Prostate gland (tissue), 2 donors: Measurements from ENCODE around the gene CDC42BPB. TPM values are rescaled to one million over a fixed set of nuclear protein-coding genes. Genes with fewer than 3 reads are reported as not detected.

ENCODE experiments used
- DNase-seq: peaks from one replicate; pipeline ENCODE4 v3.0.0-alpha.2; 2019; ENCODE audit warnings: low spot score
- H3K27ac ChIP-seq, 2 donors: fragments of 200-600 bp; sonication (generic); 2 replicates each; pipeline ENCODE4 v1.5.1; 2017 to 2019
- H3K27me3 ChIP-seq: fragments of 200-600 bp; sonication (generic); replicated peaks from 2 replicates; pipeline ENCODE4 v1.5.1; 2019; ENCODE audit not compliant: insufficient read depth
- H3K36me3 ChIP-seq, 2 donors: fragments of 200-600 bp; sonication (generic); 1 replicate in 1 of 2; 2 replicates in 1 of 2; pipeline versions ENCODE4 v1.5.1 to v1.8.1; 2017 to 2019
- H3K4me1 ChIP-seq: fragments of 200-600 bp; sonication (generic); replicated peaks from 2 replicates; pipeline ENCODE4 v1.5.1; 2019
- H3K4me3 ChIP-seq, 2 donors: fragments of 200-600 bp; sonication (generic); 2 replicates each; pipeline ENCODE4 v1.5.1; 2017 to 2019
- H3K9me3 ChIP-seq: fragments of 200-600 bp; sonication (generic); 2 replicates; pipeline ENCODE4 v1.5.1; 2017
- CTCF ChIP-seq, 4 experiments: fragments of 200-600 bp in 2 of 4; fragments of 450-650 bp in 2 of 4; sonication (generic) in 2 of 4; IDR thresholded peaks; 1 replicate in 3 of 4; 2 replicates in 1 of 4; pipeline ENCODE4 v1.5.1; 2016 to 2019; ENCODE audit warnings: antibody characterized with exemption in 4 of 4, mild to moderate bottlenecking in 2 of 4, moderate library complexity in 2 of 4
- POLR2A ChIP-seq: fragments of 450-650 bp; IDR thresholded peaks from one replicate; pipeline ENCODE4 v1.6.1; 2016; ENCODE audit warnings: antibody characterized with exemption, mild to moderate bottlenecking
- POLR2AphosphoS5 ChIP-seq: sonication (generic); formaldehyde crosslinking; IDR thresholded peaks from one replicate; pipeline ENCODE4 v1.6.1; 2017; ENCODE audit warnings: antibody characterized with exemption
- WGBS: methylation state at CpG from one replicate; pipeline ENCODE4 v1.1.5; 2018; 5-methylcytosine and 5-hydroxymethylcytosine counted together
- intact Hi-C: fragments of 100-400 bp; cut with DNase I; formaldehyde crosslinking; loops from one replicate; pipeline ENCODE4 v1.14.2; 2022
- total RNA-seq, 2 donors: library from RNA; depleted of rRNA; stranded (reverse); fragments of >200 nt; gene quantifications; one replicate each; pipeline ENCODE4 v1.1.0, GENCODE V29; 2016

Gene CDC42BPB
- total RNA-seq, 2 donors from 2014 or later, result 78.9 to 172 TPM

DNA sequence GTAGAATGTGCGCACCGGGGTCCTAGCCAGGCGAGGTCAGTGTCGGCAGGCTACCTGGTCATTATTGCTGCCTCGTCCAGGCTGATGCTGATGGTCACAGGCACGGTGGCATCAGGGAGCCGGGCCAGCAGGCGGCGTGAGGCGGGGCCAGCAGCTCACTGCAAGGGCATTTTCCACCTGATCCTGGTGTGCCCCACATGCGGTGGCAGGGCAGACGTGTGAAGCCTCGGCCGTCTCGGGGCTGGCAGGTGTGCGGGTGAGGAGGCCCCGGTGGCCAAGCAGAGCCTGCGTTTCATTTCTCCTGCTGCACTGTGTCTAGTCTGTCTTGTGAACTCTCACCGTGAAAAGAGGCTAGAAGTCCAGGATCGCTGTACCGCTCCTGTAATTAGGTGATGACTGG is 146.9 kb downstream of the CDC42BPB start:
- no peak overlapping the region for H3K4me3 ChIP-seq
- DNase-seq, result no peak
- no peaks in the 10 kb centered on the region for H3K4me1 ChIP-seq
- H3K9me3 ChIP-seq, result no peaks in the 10 kb centered on the region
- no peak for TF ChIP-seq CTCF (IDR thresholded peaks at IDR 0.05)
- TF ChIP-seq POLR2A, result no peak
- TF ChIP-seq POLR2AphosphoS5, result no peak
- 87% methylated on average over 21 of the region's 21 CpGs for WGBS
- H3K36me3 ChIP-seq, result no peaks in the 10 kb centered on the region
- intact Hi-C loops, result loop anchor here (5.0 to 10.0 kb wide), 2 partner anchors 138 to 216 kb away; no protein-coding TSS in a partner anchor
- H3K27ac ChIP-seq, result no peak overlapping the region
- H3K27me3 ChIP-seq, result no peaks in the 10 kb centered on the region

DNA sequence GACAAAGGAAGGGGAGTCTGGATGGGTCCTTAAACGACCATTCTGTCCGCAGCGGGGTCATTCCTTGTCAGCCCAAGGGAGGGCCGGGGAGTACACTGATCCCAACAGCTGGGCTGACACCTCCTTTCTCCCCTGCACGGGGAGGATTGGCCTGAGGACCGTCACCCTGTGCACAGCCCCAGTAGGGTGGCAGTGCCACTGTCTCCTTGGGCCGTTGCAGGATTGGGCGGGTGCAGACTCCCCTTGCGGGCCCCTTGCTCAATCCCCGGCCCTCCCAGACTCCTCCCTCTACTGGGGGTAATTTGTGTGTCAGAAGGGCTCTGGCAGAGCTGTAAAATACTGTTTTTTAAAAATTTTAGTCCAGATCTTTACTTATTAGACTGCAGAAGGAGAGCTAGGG is 147.4 kb downstream of the CDC42BPB start:
- DNase-seq, result no peak
- TF ChIP-seq POLR2A (no peak), CTCF (IDR thresholded peaks at IDR 0.05) (no peak), POLR2AphosphoS5 (no peak)
- Histone ChIP-seq H3K27me3 (no peaks in the 10 kb centered on the region), H3K9me3 (no peaks in the 10 kb centered on the region), H3K4me1 (no peaks in the 10 kb centered on the region), H3K27ac (no peak overlapping the region), H3K36me3 (no peaks in the 10 kb centered on the region), H3K4me3 (no peak overlapping the region)
- intact Hi-C loops, result loop anchor here (5.0 to 10.0 kb wide), 2 partner anchors 138 to 215 kb away; no protein-coding TSS in a partner anchor
- 77% methylated on average over 8 of the region's 10 CpGs for WGBS

- no peaks in the 10 kb centered on the region for H3K27me3 ChIP-seq
- H3K9me3 ChIP-seq, result no peaks in the 10 kb centered on the region
- WGBS, result 75% methylated on average over 7 of the region's 10 CpGs
- H3K36me3 ChIP-seq, result no peaks in the 10 kb centered on the region
- intact Hi-C loops, result no loop called here
- H3K4me3 ChIP-seq, result no peak overlapping the region
- no peaks in the 10 kb centered on the region for H3K4me1 ChIP-seq
- TF ChIP-seq POLR2AphosphoS5 (no peak), CTCF (IDR thresholded peaks at IDR 0.05) (no peak), POLR2A (no peak)
- no peak for DNase-seq
- H3K27ac ChIP-seq, result no peak overlapping the region
Observed at GRCh38 chr14:102909462-102909861, 147.9 kb downstream of the CDC42BPB start.

DNA sequence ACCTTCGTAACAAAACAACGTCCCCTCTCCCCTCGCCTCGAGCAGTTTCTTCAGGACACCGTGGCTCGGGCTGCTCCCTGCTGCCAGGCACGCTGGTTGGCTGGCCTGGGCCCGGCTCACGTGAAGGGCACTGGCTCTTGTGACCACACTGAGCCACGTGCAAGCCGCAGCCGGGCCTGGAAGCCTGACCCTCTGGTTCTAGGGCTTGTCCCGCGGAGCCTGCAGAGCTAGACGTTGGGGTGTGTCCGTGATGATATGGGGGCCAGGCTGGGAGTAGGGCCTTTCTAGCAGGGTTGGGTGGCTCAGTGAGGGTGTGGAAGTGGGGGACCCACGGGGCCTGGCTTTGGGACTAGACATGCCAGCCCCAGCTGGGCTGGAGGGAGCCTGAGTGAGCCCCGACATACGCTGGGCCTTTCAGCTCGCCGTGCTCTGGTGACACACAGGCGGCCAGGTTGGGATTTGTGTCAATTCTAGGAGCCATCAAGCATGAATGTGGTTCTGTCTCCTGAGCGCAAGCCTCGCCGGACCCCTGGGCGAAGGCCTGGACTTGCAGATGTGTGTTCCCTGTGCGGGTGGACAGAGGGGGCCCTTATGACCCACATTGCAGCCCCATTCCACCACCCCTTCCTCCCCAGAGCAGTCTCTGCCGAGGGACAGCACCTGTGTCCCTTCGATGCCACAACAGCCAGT is 148.4 kb downstream of the CDC42BPB start:
- no peak for DNase-seq

More for the DNA sequence above, 148.4 kb downstream of the CDC42BPB start:
- H3K36me3 ChIP-seq, result no peaks in the 10 kb centered on the region
- no peak for TF ChIP-seq CTCF (IDR thresholded peaks at IDR 0.05)
- no peak for TF ChIP-seq POLR2A
- no peak for TF ChIP-seq POLR2AphosphoS5
- no peak overlapping the region for H3K27ac ChIP-seq
- intact Hi-C loops, result no loop called here
- no peaks in the 10 kb centered on the region for H3K4me1 ChIP-seq
- H3K4me3 ChIP-seq, result no peak overlapping the region
- 91% methylated on average over 26 of the region's 29 CpGs for WGBS
- H3K9me3 ChIP-seq, result no peaks in the 10 kb centered on the region
- H3K27me3 ChIP-seq, result no peaks in the 10 kb centered on the region
